Thymus (tissue), 2 donors: ENCODE results near the gene NR1D1. TPM values are rescaled to one million over a fixed set of nuclear protein-coding genes. Genes with fewer than 3 reads are reported as not detected.

ENCODE experiments used
- polyA plus RNA-seq: library from polyadenylated mRNA; stranded (reverse); fragments of 200-250 nt; gene quantifications from one replicate; pipeline ENCODE4 v1.2.3, GENCODE V29; 2013
- total RNA-seq: library from RNA; stranded (reverse); fragments of 120-200 nt; gene quantifications from one replicate; pipeline ENCODE4 v1.2.4, GENCODE V29; 2013
- donor health status: healthy.

NR1D1 gene
- total and polyA plus RNA-seq, 2 donors = 0.85 to 3.2 TPM

Other genes with a start within 250 kb of the NR1D1 start
- 31.5 TPM for gene IKZF3, start 236.3 kb downstream of the NR1D1 start, total RNA-seq
- gene IKZF3, start 236.3 kb downstream of the NR1D1 start, polyA plus RNA-seq = 23.9 TPM
- not detected for gene ZPBP2, start 232.4 kb downstream of the NR1D1 start, total RNA-seq
- 0.11 TPM for gene ZPBP2, start 232.4 kb downstream of the NR1D1 start, polyA plus RNA-seq
- 13.2 TPM for gene GSDMB, start 182.0 kb downstream of the NR1D1 start, total RNA-seq
- gene GSDMB, start 182.0 kb downstream of the NR1D1 start, polyA plus RNA-seq = 122 TPM
- 170 TPM for gene ORMDL3, start 173.0 kb downstream of the NR1D1 start, total RNA-seq
- gene ORMDL3, start 173.0 kb downstream of the NR1D1 start, polyA plus RNA-seq = 67.6 TPM
- not detected for gene LRRC3C, start 172.9 kb downstream of the NR1D1 start, total RNA-seq
- gene LRRC3C, start 172.9 kb downstream of the NR1D1 start, polyA plus RNA-seq = 0.05 TPM
- gene GSDMA, start 137.6 kb downstream of the NR1D1 start, total RNA-seq = 0.57 TPM
- 1.7 TPM for gene GSDMA, start 137.6 kb downstream of the NR1D1 start, polyA plus RNA-seq
- gene PSMD3, start 119.8 kb downstream of the NR1D1 start, total RNA-seq = 71.8 TPM
- 48.1 TPM for gene PSMD3, start 119.8 kb downstream of the NR1D1 start, polyA plus RNA-seq
- gene CSF3, start 85.1 kb downstream of the NR1D1 start, total RNA-seq = 0.09 TPM
- 1.3 TPM for gene CSF3, start 85.1 kb downstream of the NR1D1 start, polyA plus RNA-seq
- 22.2 TPM for gene MED24, start 46.2 kb downstream of the NR1D1 start, total RNA-seq
- 49.5 TPM for gene MED24, start 46.2 kb downstream of the NR1D1 start, polyA plus RNA-seq
- 9.9 TPM for gene THRA, start 37.6 kb downstream of the NR1D1 start, total RNA-seq
- 14.3 TPM for gene THRA, start 37.6 kb downstream of the NR1D1 start, polyA plus RNA-seq
- 77.7 TPM for gene MSL1, start 21.4 kb upstream of the NR1D1 start, total RNA-seq
- gene MSL1, start 21.4 kb upstream of the NR1D1 start, polyA plus RNA-seq = 126 TPM
- 24.4 TPM for gene CASC3, start 39.9 kb upstream of the NR1D1 start, total RNA-seq
- 38.3 TPM for gene CASC3, start 39.9 kb upstream of the NR1D1 start, polyA plus RNA-seq
- gene RAPGEFL1, start 76.9 kb upstream of the NR1D1 start, total RNA-seq = 0.99 TPM
- 17.4 TPM for gene RAPGEFL1, start 76.9 kb upstream of the NR1D1 start, polyA plus RNA-seq
- 2.9 TPM for gene WIPF2, start 118.7 kb upstream of the NR1D1 start, total RNA-seq
- 9.9 TPM for gene WIPF2, start 118.7 kb upstream of the NR1D1 start, polyA plus RNA-seq
- 24.5 TPM for gene CDC6, start 187.3 kb upstream of the NR1D1 start, total RNA-seq
- 1.3 TPM for gene CDC6, start 187.3 kb upstream of the NR1D1 start, polyA plus RNA-seq
- gene RARA, start 208.6 kb upstream of the NR1D1 start, total RNA-seq = 5.8 TPM
- gene RARA, start 208.6 kb upstream of the NR1D1 start, polyA plus RNA-seq = 17.1 TPM